Psoas muscle (tissue), 8 donors: ENCODE results near the gene E2F3. TPM values are rescaled to one million over a fixed set of nuclear protein-coding genes. Genes with fewer than 3 reads are reported as not detected.

Source experiments
- ATAC-seq, 4 donors: fragments of 200-7000 bp; cut with Tn5 transposase; one replicate each; pipeline ENCODE4 v1.9.1; 2020; ENCODE audit warnings: moderate library complexity in 3 of 4, mild to moderate bottlenecking in 2 of 4
- DNase-seq, 2 donors: peaks; one replicate each; pipeline ENCODE4 v3.0.0-alpha.2; 2020
- H3K27ac ChIP-seq: fragments of 200-600 bp; one replicate; pipeline ENCODE4 v1.8.0; 2022
- H3K27me3 ChIP-seq, 3 donors: fragments of 200-600 bp in 1 of 3; one replicate each; pipeline versions ENCODE4 v1.6.1 to v1.8.0; 2013 to 2022; ENCODE audit warnings: low read length in 2 of 3, mild to moderate bottlenecking in 2 of 3, moderate library complexity in 1 of 3; ENCODE audit not compliant: insufficient read depth in 3 of 3
- H3K36me3 ChIP-seq, 2 donors: fragments of 200-600 bp in 1 of 2; one replicate each; pipeline versions ENCODE4 v1.6.1 to v1.8.0; 2013 to 2022; ENCODE audit warnings: low read depth in 1 of 2, mild to moderate bottlenecking in 1 of 2, moderate library complexity in 1 of 2; ENCODE audit not compliant: insufficient read depth in 1 of 2
- H3K4me1 ChIP-seq: fragments of 200-600 bp; one replicate; pipeline ENCODE4 v1.8.0; 2022
- H3K4me3 ChIP-seq: fragments of 200-600 bp; one replicate; pipeline ENCODE4 v1.8.0; 2022; ENCODE audit warnings: mild to moderate bottlenecking
- H3K9me3 ChIP-seq: fragments of 200-600 bp; one replicate; pipeline ENCODE4 v1.8.0; 2022
- CTCF ChIP-seq: fragments of 200-600 bp; IDR thresholded peaks from one replicate; pipeline ENCODE4 v1.8.0; 2022; ENCODE audit warnings: antibody characterized with exemption
- WGBS, 3 donors: extraction: QIAGEN DNeasy Blood & Tissue Kit; methylation state at CpG; one replicate each; pipeline versions ENCODE4 v1.1.6 to v1.1.7; 2013; 5-methylcytosine and 5-hydroxymethylcytosine counted together
- intact Hi-C, 2 donors: fragments of 100-400 bp; cut with DNase I; formaldehyde crosslinking; loops; one replicate each; pipeline versions ENCODE4 v1.11.0 to v1.14.2; 2022
- polyA plus RNA-seq, 3 donors: library from polyadenylated mRNA; stranded (reverse); fragments of 200-250 nt; gene quantifications; one replicate each; pipeline ENCODE4 v1.2.3, GENCODE V29; 2013
- total RNA-seq, 4 donors: library from RNA; stranded (reverse); fragmentation: NEBNext Ultra II Directional in 2 of 4; extraction: Animal tissue kit (Norgen Biotek cat#: 25700) in 2 of 4; gene quantifications; one replicate each; pipeline versions ENCODE4 v1.2.1 to v1.2.4, GENCODE V29; 2021 to 2023
- donor health status: healthy with polysubstance abuse.
- donor health status: DM: no; HTN: no; CAD: no; lungs with moderate emphysema.
- donor health status: Bipolar disorder and iron deficiency.
- donor health status: healthy.
- donor health status: DM: yes; HTN: yes; CAD: no.
- donor health status: DM: no; HTN: no; CAD: no.
- donor health status: DM: no; HTN: no; CAD: no.
- donor health status: DM: yes; HTN: yes; CAD: no.

The E2F3 gene
- total and polyA plus RNA-seq, 7 donors, result 4.8 to 16.8 (median 15.3) TPM

GRCh38 chr6:20476501-20477043 lies 74.9 kb downstream of the E2F3 start:
- intact Hi-C loops, result no loop called here
- DNase-seq (no peak), ATAC-seq (no peak)
- Histone ChIP-seq H3K4me3 (no peak overlapping the region), H3K27me3 (no peaks in the 10 kb centered on the region), H3K27ac (no peak overlapping the region), H3K4me1 (no peaks in the 10 kb centered on the region), H3K36me3 (peaks cover 0 to 21% of the 10 kb centered on the region in 2 donors), H3K9me3 (no peaks in the 10 kb centered on the region)
- no peak for TF ChIP-seq CTCF
- WGBS, 3 donors, result 97 to 99% (median 99%) methylated on average over 6 of the region's 6 CpGs

GRCh38 chr6:20477485-20477884 lies 75.8 kb downstream of the E2F3 start:
- Histone ChIP-seq H3K4me3 (no peak overlapping the region), H3K36me3 (peaks cover 0 to 27% of the 10 kb centered on the region in 2 donors), H3K27ac (no peak overlapping the region), H3K9me3 (no peaks in the 10 kb centered on the region), H3K27me3 (no peaks in the 10 kb centered on the region), H3K4me1 (no peaks in the 10 kb centered on the region)
- no peak for ATAC-seq
- no peak for TF ChIP-seq CTCF
- 94 to 98% (median 94%) methylated on average over 2 of the region's 2 CpGs for WGBS, 3 donors
- DNase-seq, result no peak
- intact Hi-C loops, result no loop called here

- no peak for TF ChIP-seq CTCF
- Histone ChIP-seq H3K4me1 (no peaks in the 10 kb centered on the region), H3K27ac (no peak overlapping the region), H3K4me3 (no peak overlapping the region), H3K9me3 (no peaks in the 10 kb centered on the region), H3K27me3 (no peaks in the 10 kb centered on the region), H3K36me3 (peaks cover 0 to 33% of the 10 kb centered on the region in 2 donors)
- no peak for DNase-seq
- intact Hi-C loops, result no loop called here
- ATAC-seq, result no peak
- WGBS, 3 donors, result 83 to 91% (median 86%) methylated on average over 5 of the region's 5 CpGs
Measured at GRCh38 chr6:20479060-20479459, 77.4 kb downstream of the E2F3 start.

- WGBS, 3 donors, result 81 to 89% (median 85%) methylated on average over 9 of the region's 9 CpGs
- Histone ChIP-seq H3K9me3 (no peaks in the 10 kb centered on the region), H3K36me3 (peaks cover 0 to 36% of the 10 kb centered on the region in 2 donors), H3K4me3 (no peak overlapping the region), H3K27me3 (no peaks in the 10 kb centered on the region), H3K4me1 (no peaks in the 10 kb centered on the region), H3K27ac (no peak overlapping the region)
- no peak for TF ChIP-seq CTCF
- ATAC-seq (peak in 2 of 4 donors; percentile 27 to 53), DNase-seq (no peak)
- intact Hi-C loops, result no loop called here
Measured at GRCh38 chr6:20479526-20479925, 77.8 kb downstream of the E2F3 start.

- Histone ChIP-seq H3K27me3 (no peaks in the 10 kb centered on the region), H3K9me3 (no peaks in the 10 kb centered on the region), H3K36me3 (peaks cover 0 to 45% of the 10 kb centered on the region in 2 donors), H3K4me3 (no peak overlapping the region), H3K4me1 (no peaks in the 10 kb centered on the region), H3K27ac (no peak overlapping the region)
- intact Hi-C loops, result no loop called here
- no peak for TF ChIP-seq CTCF
- no peak for DNase-seq
- 65 to 75% (median 73%) methylated on average over 8 of the region's 8 CpGs for WGBS, 3 donors
- no peak for ATAC-seq
Measured at GRCh38 chr6:20481281-20481680, 79.6 kb downstream of the E2F3 start.
